ENCODE results near the gene SUFU. TPM values are rescaled to one million over a fixed set of nuclear protein-coding genes. Genes with fewer than 3 reads are reported as not detected.
A peak's percentile ranks its signal among the peaks of the same experiment; 100 is the strongest.

The SUFU gene
- total RNA-seq, 1 experiment from 2014 or later, result 10.6 TPM

GRCh38 chr10:102668326-102669107, 164.7 kb downstream of the SUFU start:
- Mint-ChIP-seq H3K27me3 (ENCODE audit: insufficient read depth, unreplicated experiment) (no peaks in the 10 kb centered on the region), H3K36me3 (ENCODE audit: insufficient read depth, unreplicated experiment) (no peaks in the 10 kb centered on the region), H3K4me1 (ENCODE audit: low read depth, unreplicated experiment) (no peaks in the 10 kb centered on the region), H3K4me3 (ENCODE audit: unreplicated experiment) (no peak overlapping the region), H3K9me3 (ENCODE audit: unreplicated experiment) (no peaks in the 10 kb centered on the region), H3K27ac (ENCODE audit: unreplicated experiment) (no peak overlapping the region)
- no peak overlapping the region for H3K4me3 ChIP-seq (ENCODE audit: low read depth, low read length)
- TF ChIP-seq CTCF (IDR thresholded peaks at IDR 0.05; ENCODE audit: insufficient read depth in 1 of 2, low read depth in 1 of 2, low read length in 1 of 2, severe bottlenecking in 1 of 2, unreplicated experiment in 1 of 2), result no peak
- DNase-seq, result no peak
- POLR2A ChIA-PET, result no interaction called here
- H3K27me3 ChIP-seq (replicated peaks; ENCODE audit: control insufficient read depth, insufficient read depth, low read length), result no peaks in the 10 kb centered on the region
- no TSS peak for BruUV-seq (replicated peaks)
- peaks cover 6% of the 10 kb centered on the region; the same call in 1 of the 2 replicates for H3K4me1 ChIP-seq
- intact Hi-C loops (cut with micrococcal nuclease; ENCODE audit: unreplicated experiment), result no loop called here
- no peaks in the 10 kb centered on the region for H3K9me3 ChIP-seq
- no peaks in the 10 kb centered on the region for H3K36me3 ChIP-seq (ENCODE audit: control insufficient read depth, insufficient read depth, low read length)
- CTCF ChIA-PET, result interaction anchor here (1.1 kb wide), 1 partner anchor 499 kb away, joined by 3 read pairs; no protein-coding TSS in a partner anchor

DNA sequence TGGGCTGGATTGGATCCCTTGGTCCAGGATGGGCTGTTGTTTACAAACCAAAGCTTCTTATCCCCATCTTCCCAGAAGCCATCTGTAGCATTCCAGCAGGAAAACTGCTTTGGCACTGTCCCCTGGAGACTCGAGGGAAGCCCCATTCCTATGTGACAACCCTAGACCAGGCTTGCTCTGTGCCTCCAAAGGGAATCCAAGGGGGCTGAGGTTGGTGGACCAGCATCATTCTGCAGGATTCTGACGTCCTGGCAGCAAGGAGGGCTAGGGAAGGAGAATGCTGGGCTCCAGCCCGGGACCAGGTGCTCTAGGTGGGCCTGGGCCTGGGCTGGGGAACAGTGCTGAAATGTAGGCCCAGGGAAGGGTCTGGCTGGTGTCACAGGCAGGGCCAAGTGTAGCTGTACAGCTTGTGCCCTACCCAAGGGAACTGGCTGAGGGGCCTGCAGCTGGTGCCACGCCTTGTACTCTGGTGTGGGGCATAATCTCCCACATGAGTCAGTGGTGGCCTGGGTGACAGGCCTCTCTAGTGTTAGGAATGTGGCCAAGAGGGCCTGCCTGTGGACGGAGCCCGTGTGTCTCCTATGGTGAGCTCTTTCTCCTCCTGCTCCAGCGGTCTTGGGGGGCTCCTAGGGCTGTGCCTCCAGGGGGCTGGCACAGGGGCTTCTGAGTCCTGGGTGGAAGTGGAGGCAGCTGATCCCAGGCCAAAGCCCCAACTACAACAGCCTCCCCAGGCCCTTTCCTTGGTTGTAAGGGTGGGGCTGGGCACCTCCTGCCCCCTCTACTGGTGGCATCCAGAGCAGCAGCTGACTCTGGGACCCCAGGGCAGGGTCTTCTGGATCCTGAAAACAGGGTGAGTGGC, 165.7 kb downstream of the SUFU start:
- CTCF ChIA-PET, result interaction anchor here (0.6 to 1.3 kb wide), 7 partner anchors 9 to 500 kb away, joined by 3 to 4 read pairs (median 3); no protein-coding TSS in a partner anchor

More for the DNA sequence above, 165.7 kb downstream of the SUFU start:
- Mint-ChIP-seq H3K36me3 (ENCODE audit: insufficient read depth, unreplicated experiment) (no peaks in the 10 kb centered on the region), H3K9me3 (ENCODE audit: unreplicated experiment) (no peaks in the 10 kb centered on the region), H3K4me1 (ENCODE audit: low read depth, unreplicated experiment) (no peaks in the 10 kb centered on the region), H3K27me3 (ENCODE audit: insufficient read depth, unreplicated experiment) (no peaks in the 10 kb centered on the region), H3K4me3 (ENCODE audit: unreplicated experiment) (no peak overlapping the region), H3K27ac (ENCODE audit: unreplicated experiment) (no peak overlapping the region)
- DNase-seq, result peak in 1 of 2 experiments; percentile 37
- H3K4me1 ChIP-seq, result peaks cover 6% of the 10 kb centered on the region; the same call in 1 of the 2 replicates
- BruUV-seq (replicated peaks), result no TSS peak
- POLR2A ChIA-PET, result no interaction called here
- H3K36me3 ChIP-seq (ENCODE audit: control insufficient read depth, insufficient read depth, low read length), result no peaks in the 10 kb centered on the region
- no peaks in the 10 kb centered on the region for H3K27me3 ChIP-seq (replicated peaks; ENCODE audit: control insufficient read depth, insufficient read depth, low read length)
- no peak overlapping the region for H3K4me3 ChIP-seq (ENCODE audit: low read depth, low read length)
- peak; percentile 56 to 66 for TF ChIP-seq CTCF (IDR thresholded peaks at IDR 0.05; ENCODE audit: insufficient read depth in 1 of 2, low read depth in 1 of 2, low read length in 1 of 2, severe bottlenecking in 1 of 2, unreplicated experiment in 1 of 2)
- intact Hi-C loops (cut with micrococcal nuclease; ENCODE audit: unreplicated experiment), result no loop called here
- no peaks in the 10 kb centered on the region for H3K9me3 ChIP-seq
